LNCAP (cell line): ENCODE results near the gene ACTR3C.

ENCODE experiments used
- TF ChIP-seq, protein P1 (sequence below): fragments of 450-650 bp; IDR thresholded peaks from 2 replicates; pipeline ENCODE4 v1.5.1; 2017; ENCODE audit warnings: mild to moderate bottlenecking

The ACTR3C gene

DNA sequence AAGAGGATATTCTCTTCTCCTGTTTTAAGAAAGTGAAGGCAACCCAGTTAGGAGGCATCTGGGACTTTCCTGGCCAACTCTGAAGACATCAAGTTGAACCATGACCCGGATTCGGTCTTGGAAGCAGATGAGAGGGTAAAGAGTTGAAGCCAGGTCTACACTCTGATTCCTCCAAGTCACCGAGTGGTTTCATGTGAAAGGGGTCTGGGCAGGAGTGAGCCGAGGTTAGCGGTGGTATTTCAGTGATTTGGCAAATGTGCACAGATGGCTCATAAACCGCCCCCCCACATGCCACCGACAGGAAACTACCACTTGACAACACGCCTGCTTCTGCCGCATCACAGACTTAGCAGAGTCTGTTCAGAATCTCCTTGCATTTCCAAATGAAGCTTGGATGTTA is 33.9 kb upstream of the ACTR3C start:
- TF ChIP-seq, protein P1, sequence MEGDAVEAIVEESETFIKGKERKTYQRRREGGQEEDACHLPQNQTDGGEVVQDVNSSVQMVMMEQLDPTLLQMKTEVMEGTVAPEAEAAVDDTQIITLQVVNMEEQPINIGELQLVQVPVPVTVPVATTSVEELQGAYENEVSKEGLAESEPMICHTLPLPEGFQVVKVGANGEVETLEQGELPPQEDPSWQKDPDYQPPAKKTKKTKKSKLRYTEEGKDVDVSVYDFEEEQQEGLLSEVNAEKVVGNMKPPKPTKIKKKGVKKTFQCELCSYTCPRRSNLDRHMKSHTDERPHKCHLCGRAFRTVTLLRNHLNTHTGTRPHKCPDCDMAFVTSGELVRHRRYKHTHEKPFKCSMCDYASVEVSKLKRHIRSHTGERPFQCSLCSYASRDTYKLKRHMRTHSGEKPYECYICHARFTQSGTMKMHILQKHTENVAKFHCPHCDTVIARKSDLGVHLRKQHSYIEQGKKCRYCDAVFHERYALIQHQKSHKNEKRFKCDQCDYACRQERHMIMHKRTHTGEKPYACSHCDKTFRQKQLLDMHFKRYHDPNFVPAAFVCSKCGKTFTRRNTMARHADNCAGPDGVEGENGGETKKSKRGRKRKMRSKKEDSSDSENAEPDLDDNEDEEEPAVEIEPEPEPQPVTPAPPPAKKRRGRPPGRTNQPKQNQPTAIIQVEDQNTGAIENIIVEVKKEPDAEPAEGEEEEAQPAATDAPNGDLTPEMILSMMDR = no peak

DNA sequence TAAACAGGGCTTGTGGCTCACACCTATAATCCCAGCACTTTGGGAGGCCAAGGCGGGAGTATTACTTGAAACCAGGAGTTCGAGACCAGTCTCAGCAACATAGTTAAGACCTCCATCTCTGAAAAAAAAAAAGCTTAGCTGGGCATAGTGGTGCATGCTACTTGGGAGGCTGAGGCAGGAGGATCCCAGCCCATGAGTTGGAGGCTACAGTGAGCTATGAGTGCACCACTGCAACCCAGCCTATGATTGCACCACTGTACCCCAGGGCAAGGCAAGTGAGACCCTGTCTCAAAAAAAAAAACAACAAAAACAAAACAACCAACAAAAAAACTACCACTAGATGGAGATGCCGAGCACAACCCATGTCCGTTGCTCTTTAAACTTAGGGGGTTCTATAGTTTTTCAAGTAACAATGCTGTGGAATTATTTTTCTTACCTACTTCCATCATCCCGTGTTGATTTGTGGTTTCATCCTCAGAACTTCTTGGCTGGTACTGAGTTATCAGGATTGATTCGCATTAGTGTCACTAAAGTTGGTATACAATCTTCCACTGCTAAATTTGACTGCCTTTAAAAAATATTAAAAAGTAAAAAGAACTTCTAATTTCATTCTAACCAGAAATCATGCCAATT is 33.0 kb upstream of the ACTR3C start:
- TF ChIP-seq, protein P1 = peak; percentile 73

DNA sequence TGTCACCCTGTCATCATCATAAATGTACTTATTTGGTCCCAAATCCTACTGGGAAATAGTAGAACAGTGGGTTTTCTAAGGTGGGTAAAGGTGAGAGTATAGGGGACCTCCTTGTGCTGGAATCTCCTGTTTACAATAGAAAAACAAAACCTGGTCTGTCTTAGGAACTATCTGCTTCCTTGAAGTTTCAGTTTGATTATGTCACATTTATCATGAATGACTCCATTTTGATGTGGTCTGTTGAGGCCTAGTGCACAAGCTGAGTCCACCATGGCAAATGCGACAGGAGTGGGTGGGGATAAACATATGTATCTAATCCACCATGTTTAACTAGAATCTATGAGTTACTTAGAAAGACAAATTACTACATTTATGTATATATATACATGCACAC is 32.3 kb upstream of the ACTR3C start:
- TF ChIP-seq, protein P1 = no peak

DNA sequence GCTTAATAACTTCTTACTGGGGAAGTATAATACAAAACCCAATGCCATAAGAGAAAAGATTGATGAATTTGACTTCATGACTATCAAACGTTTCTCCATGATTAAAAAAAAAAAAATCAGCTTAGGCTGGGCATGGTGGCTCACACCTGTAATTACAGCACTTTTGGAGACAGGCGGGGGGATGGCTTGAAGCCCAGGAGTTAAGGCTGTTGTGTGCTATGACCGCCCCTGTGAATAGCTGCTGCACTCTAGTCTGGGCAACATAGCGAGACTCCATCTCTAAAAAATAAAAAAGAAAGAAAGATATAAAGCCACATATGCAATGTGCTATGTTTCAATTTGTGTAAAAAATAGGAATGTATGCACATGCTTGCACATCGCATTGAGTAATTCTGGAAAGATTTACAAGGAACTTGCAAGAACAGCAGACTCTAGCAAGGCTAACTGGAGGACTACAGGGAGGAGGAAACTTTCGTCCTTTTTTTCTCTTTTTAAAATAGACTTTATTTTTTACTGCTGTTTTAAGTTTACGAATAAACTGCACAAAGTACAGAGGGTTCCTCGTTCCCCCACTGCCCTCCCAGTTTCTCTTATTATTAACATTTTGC is 28.3 kb upstream of the ACTR3C start:
- TF ChIP-seq, protein P1 = no peak

DNA sequence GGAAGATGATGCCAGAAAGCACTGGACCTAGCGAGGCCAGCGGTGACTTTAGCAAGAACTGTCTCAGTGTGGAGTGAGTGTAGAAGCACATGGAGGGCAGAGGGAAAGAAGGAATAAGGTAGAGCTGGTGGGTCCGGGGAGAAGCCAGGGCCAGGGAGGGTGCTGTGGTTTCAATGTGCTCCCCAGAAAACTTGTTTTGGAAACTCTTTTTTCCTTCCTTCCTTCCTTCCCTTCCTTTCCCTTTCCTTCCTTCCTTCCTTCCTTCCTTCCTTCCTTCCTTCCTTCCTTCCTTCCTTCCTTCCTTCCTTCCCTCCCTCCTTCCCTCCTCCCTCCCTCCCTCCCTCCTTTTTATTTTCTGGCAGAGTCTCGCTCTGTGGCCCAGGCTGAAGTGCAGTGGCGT is 23.6 kb upstream of the ACTR3C start:
- TF ChIP-seq, protein P1 = no peak

DNA sequence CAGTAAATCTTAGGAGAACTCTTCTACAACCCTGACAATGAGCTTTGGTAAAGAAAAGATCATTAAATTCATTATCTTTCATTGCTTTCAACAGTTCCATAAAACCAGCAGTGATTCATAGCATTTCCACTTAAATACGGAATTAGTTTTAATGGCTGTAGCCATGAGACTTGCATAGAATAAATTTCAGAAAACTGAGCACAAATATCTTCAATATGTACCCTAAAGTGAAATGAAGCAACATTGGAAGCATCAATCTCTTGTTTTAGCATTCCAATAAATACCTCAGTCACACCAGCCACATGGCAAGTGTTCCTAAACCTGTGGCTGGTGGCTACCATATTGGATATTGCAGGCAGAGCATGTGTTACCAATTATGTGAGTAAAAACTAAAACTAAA is 21.7 kb upstream of the ACTR3C start:
- TF ChIP-seq, protein P1 = no peak

DNA sequence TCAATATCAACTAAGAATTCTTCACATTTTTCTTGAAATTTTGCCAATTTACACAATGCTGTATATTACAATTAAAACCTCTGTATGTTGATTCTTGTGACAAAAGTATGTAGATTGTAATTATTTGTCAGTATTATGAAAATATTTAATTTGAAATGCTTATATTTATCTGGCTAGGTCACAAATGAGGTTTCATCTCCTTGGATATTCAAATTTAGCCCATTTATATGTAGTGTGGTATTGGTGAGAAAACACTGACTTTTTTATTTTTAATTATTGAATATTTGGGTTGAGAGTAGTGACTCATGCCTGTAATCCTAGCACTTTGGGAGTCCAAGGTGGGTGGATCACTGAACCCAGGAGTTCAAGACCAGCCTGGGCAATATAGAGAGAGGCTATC is 21.0 kb upstream of the ACTR3C start:
- TF ChIP-seq, protein P1 = no peak
